GM18508 (cell line): ENCODE data around the gene ARFGAP1.

ENCODE experiments used
- ATAC-seq: cut with Tn5 transposase; IDR thresholded peaks from one replicate; pipeline ENCODE4 v1.9.1; 2021; ENCODE audit warnings: moderate number of reproducible peaks; ENCODE audit not compliant: insufficient read depth, unreplicated experiment

The ARFGAP1 gene

GRCh38 chr20:63289311-63290135 is 16.9 kb downstream of the ARFGAP1 start:
- no peak for ATAC-seq

- ATAC-seq, result no peak
Measured at GRCh38 chr20:63290136-63290676, 17.6 kb downstream of the ARFGAP1 start.

- ATAC-seq, result no peak
Measured at GRCh38 chr20:63290677-63291472, 18.3 kb downstream of the ARFGAP1 start.

- ATAC-seq, result no peak
Measured at GRCh38 chr20:63291811-63292210, 19.2 kb downstream of the ARFGAP1 start.

- ATAC-seq, result no peak
Measured at GRCh38 chr20:63292292-63292701, 19.7 kb downstream of the ARFGAP1 start.

- ATAC-seq, result no peak
Measured at GRCh38 chr20:63292904-63293303, 20.3 kb downstream of the ARFGAP1 start, which contains the start of gene COL20A1. TSS of gene COL20A1 (plus strand) at chr20:63293186. CDS start at chr20:63295108, 1,922 bp downstream.

- ATAC-seq, result no peak
Measured at GRCh38 chr20:63293456-63293855, 20.8 kb downstream of the ARFGAP1 start.

GRCh38 chr20:63293871-63294535 is 21.4 kb downstream of the ARFGAP1 start:
- no peak for ATAC-seq

GRCh38 chr20:63294536-63294900 is 21.9 kb downstream of the ARFGAP1 start:
- no peak for ATAC-seq

- ATAC-seq, result no peak
Measured at GRCh38 chr20:63295018-63295417, 22.4 kb downstream of the ARFGAP1 start.

GRCh38 chr20:63295422-63295821 is 22.8 kb downstream of the ARFGAP1 start:
- ATAC-seq, result no peak

GRCh38 chr20:63295846-63296245 is 23.2 kb downstream of the ARFGAP1 start:
- no peak for ATAC-seq

- no peak for ATAC-seq
Measured at GRCh38 chr20:63296531-63297299, 24.1 kb downstream of the ARFGAP1 start.

GRCh38 chr20:63297371-63297781 is 24.8 kb downstream of the ARFGAP1 start:
- ATAC-seq, result no peak

- no peak for ATAC-seq
Measured at GRCh38 chr20:63297796-63298572, 25.4 kb downstream of the ARFGAP1 start.

- no peak for ATAC-seq
Measured at GRCh38 chr20:63298731-63299312, 26.2 kb downstream of the ARFGAP1 start.

- ATAC-seq, result no peak
Measured at GRCh38 chr20:63301671-63302070, 29.1 kb downstream of the ARFGAP1 start.

GRCh38 chr20:63303095-63303666 is 30.6 kb downstream of the ARFGAP1 start:
- ATAC-seq, result no peak
